Measurements from ENCODE around the gene TMEM207. TPM values are rescaled to one million over a fixed set of nuclear protein-coding genes. Genes with fewer than 3 reads are reported as not detected.

The TMEM207 gene
- total RNA-seq, 1 experiment from 2014 or later = 0.21 TPM

GRCh38 chr3:190414297-190414696, 35.4 kb downstream of the TMEM207 start:
- in situ Hi-C loops (cut with HindIII; ENCODE audit: low pct_unique_long_range_greater_than_20kb, low sequenced_read_pairs) = no loop called here
- DNase-seq (ENCODE audit: low read depth, low spot score) = no peak

- no peak for DNase-seq (ENCODE audit: low read depth, low spot score)
- in situ Hi-C loops (cut with HindIII; ENCODE audit: low pct_unique_long_range_greater_than_20kb, low sequenced_read_pairs) = no loop called here
Measured at GRCh38 chr3:190404715-190405114, 45.0 kb downstream of the TMEM207 start.

GRCh38 chr3:190401963-190402362, 47.7 kb downstream of the TMEM207 start:
- in situ Hi-C loops (cut with HindIII; ENCODE audit: low pct_unique_long_range_greater_than_20kb, low sequenced_read_pairs) = no loop called here
- DNase-seq (ENCODE audit: low read depth, low spot score) = no peak

GRCh38 chr3:190399677-190400076, 50.0 kb downstream of the TMEM207 start:
- in situ Hi-C loops (cut with HindIII; ENCODE audit: low pct_unique_long_range_greater_than_20kb, low sequenced_read_pairs) = no loop called here
- no peak for DNase-seq (ENCODE audit: low read depth, low spot score)

- no peak for DNase-seq (ENCODE audit: low read depth, low spot score)
Measured at GRCh38 chr3:190397889-190398288, 51.8 kb downstream of the TMEM207 start.

GRCh38 chr3:190396001-190396400, 53.7 kb downstream of the TMEM207 start:
- in situ Hi-C loops (cut with HindIII; ENCODE audit: low pct_unique_long_range_greater_than_20kb, low sequenced_read_pairs) = no loop called here
- no peak for DNase-seq (ENCODE audit: low read depth, low spot score)

More at GRCh38 chr3:190397889-190398288, 51.8 kb downstream of the TMEM207 start:
- in situ Hi-C loops (cut with HindIII; ENCODE audit: low pct_unique_long_range_greater_than_20kb, low sequenced_read_pairs) = no loop called here

- in situ Hi-C loops (cut with HindIII; ENCODE audit: low pct_unique_long_range_greater_than_20kb, low sequenced_read_pairs) = no loop called here
Measured at GRCh38 chr3:190388703-190389102, 61.0 kb downstream of the TMEM207 start.

GRCh38 chr3:190387578-190388213, 62.0 kb downstream of the TMEM207 start, which contains the start of gene CLDN16:
CLDN16 (plus strand) TSS chr3:190388163; CDS start chr3:190388330, 167 bp downstream.
- DNase-seq (ENCODE audit: low read depth, low spot score) = no peak
- in situ Hi-C loops (cut with HindIII; ENCODE audit: low pct_unique_long_range_greater_than_20kb, low sequenced_read_pairs) = no loop called here

More at GRCh38 chr3:190388703-190389102, 61.0 kb downstream of the TMEM207 start:
- no peak for DNase-seq (ENCODE audit: low read depth, low spot score)

GRCh38 chr3:190385731-190386688, 63.7 kb downstream of the TMEM207 start:
- peak; percentile 94 for DNase-seq (ENCODE audit: low read depth, low spot score)
- in situ Hi-C loops (cut with HindIII; ENCODE audit: low pct_unique_long_range_greater_than_20kb, low sequenced_read_pairs) = no loop called here

- in situ Hi-C loops (cut with HindIII; ENCODE audit: low pct_unique_long_range_greater_than_20kb, low sequenced_read_pairs) = no loop called here
- DNase-seq (ENCODE audit: low read depth, low spot score) = peak; percentile 94
Measured at GRCh38 chr3:190384309-190384756, 65.4 kb downstream of the TMEM207 start.

- DNase-seq (ENCODE audit: low read depth, low spot score) = no peak
- in situ Hi-C loops (cut with HindIII; ENCODE audit: low pct_unique_long_range_greater_than_20kb, low sequenced_read_pairs) = no loop called here
Measured at GRCh38 chr3:190382082-190382481, 67.6 kb downstream of the TMEM207 start.

GRCh38 chr3:190381441-190381840, 68.3 kb downstream of the TMEM207 start:
- no peak for DNase-seq (ENCODE audit: low read depth, low spot score)
- in situ Hi-C loops (cut with HindIII; ENCODE audit: low pct_unique_long_range_greater_than_20kb, low sequenced_read_pairs) = no loop called here

GRCh38 chr3:190380184-190380583, 69.5 kb downstream of the TMEM207 start:
- in situ Hi-C loops (cut with HindIII; ENCODE audit: low pct_unique_long_range_greater_than_20kb, low sequenced_read_pairs) = no loop called here
- DNase-seq (ENCODE audit: low read depth, low spot score) = no peak

Other genes with a start within 250 kb of the TMEM207 start
- gene CLDN1, start 127.5 kb downstream of the TMEM207 start, total RNA-seq (2014; rRNA removed; shearing (Covaris generic)) = 42.9 and 44.3 TPM in 2 replicates
- not detected in 2 replicates for gene CLDN16, start 61.7 kb downstream of the TMEM207 start, total RNA-seq (2014; rRNA removed; shearing (Covaris generic))
- gene IL1RAP, start 64.2 kb upstream of the TMEM207 start, total RNA-seq (2014; rRNA removed; shearing (Covaris generic)) = 512 and 514 TPM in 2 replicates

All from SK-MEL-5 (cell line).